GM03348 (cell line): ENCODE results near the gene ATP6V0D1.
A peak's percentile ranks its signal among the peaks of the same experiment; 100 is the strongest.

ENCODE experiments used
- DNase-seq: peaks from one replicate; pipeline ENCODE4 v3.0.0; 2012; ENCODE audit warnings: low spot score

Gene ATP6V0D1

DNA sequence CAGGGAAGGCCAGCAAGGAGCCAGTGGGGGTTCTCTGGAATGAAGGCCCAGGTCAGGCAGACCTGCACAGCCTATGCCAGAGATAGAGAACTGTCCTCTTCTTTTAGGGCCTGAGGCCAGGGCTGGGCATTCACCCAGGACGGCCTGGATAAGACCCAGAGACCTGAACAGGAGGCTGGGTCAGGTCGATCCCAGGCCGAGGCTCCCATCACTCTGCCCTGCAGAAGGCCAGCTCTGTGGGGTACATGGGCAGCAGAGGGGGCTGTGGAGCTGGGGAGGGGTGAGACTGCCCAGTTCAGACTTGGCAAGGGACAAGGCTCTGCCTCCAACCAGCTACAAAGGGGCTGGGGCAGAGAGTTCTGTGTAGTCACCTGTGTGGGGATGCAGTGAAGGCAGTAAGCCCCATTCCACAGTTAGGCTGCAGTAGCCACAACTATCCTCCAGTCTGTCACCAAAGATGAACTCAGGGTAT is 35.5 kb downstream of the ATP6V0D1 start:
- DNase-seq = no peak

DNA sequence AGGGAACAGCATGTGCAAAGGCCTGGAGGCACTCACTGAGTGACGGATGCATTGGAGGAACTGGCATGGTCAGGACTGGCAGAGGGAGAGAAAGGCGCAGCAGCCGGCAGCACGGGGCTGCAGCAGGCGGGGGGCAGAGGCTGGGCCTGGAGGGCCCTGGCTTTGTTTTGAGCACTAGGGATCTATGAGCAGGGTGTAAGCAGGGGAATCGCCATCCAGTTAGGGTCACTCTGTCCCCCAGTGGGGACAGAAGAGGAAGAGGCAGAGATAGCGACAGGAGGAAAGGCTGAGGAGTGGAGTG is 35.9 kb downstream of the ATP6V0D1 start:
- DNase-seq = no peak

- no peak for DNase-seq
Measured at GRCh38 chr16:67444259-67445125, 36.5 kb downstream of the ATP6V0D1 start.

- peak; percentile 88 for DNase-seq
Measured at GRCh38 chr16:67443265-67443664, 37.7 kb downstream of the ATP6V0D1 start.

- no peak for DNase-seq
Measured at GRCh38 chr16:67442581-67443255, 38.2 kb downstream of the ATP6V0D1 start.

GRCh38 chr16:67441907-67442306 is 39.0 kb downstream of the ATP6V0D1 start:
- no peak for DNase-seq

- no peak for DNase-seq
Measured at GRCh38 chr16:67441271-67441753, 39.6 kb downstream of the ATP6V0D1 start.

DNA sequence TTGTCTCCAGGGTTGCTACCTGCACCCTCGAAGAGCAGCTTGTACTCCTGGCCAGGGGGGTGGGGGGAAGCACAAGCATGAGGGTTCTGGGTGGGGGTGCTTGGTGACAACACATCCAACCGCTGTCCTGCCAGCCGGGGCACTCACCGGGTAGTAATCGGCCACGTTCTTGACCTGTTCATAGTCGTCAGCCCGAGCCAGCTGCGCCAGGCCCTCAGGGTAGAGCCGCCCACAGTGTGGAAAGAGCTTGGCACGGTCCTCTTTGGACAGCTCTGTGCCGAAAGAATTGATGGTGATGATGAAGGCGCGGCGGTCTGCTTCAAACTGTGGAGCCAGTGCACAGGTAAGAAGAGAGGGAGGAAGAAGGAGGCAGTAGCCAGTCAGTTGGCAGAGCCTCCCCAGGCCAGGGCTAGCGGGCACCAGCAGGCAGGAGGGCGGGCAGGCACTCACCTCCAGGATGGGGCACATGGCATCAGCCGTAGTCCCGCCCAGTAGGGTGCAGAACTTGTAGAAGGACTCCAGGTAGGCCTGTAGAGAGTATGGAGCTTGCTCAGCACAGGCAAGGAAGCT is 42.0 kb downstream of the ATP6V0D1 start:
- DNase-seq = no peak

GRCh38 chr16:67438098-67438791 is 42.7 kb downstream of the ATP6V0D1 start:
- no peak for DNase-seq

DNA sequence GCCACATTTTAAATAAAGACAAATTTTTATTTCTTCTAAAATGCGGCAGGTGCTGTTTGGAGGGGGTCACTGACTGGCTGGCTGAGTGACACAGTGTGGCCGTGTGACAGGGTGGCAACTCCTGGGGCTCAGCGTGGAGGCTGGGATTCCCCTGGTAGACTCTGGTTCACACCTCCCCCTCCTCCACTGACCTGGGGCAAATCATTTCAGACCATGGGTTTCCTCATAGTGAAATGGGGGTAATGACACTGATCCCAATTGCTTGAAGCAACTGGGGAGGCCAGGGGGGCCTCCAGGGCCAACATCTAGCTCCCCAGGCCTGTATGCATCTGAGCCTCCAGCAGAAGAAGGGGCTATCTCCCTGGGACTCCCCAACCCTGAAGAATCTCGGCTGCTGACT is 43.4 kb downstream of the ATP6V0D1 start:
- DNase-seq = no peak

DNA sequence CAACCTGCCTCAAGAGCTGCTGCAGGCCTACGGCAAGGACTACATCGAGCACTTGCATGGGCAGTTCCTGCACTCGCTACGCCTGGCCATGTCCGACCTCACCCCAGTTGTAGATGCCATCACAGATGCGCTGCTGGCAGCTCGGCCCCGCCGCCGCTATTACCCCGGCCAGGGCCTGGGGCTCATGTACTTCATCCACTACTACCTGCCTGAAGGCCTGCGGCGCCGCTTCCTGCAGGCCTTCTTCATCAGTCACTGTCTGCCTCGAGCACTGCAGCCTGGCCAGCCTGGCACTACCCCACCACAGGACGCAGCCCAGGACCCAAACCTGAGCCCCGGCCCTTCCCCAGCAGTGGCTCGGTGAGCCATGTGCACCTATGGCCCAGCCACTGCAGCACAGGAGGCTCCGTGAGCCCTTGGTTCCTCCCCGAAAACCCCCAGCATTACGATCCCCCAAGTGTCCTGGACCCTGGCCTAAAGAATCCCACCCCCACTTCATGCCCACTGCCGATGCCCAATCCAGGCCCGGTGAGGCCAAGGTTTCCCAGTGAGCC is 44.2 kb downstream of the ATP6V0D1 start:
- no peak for DNase-seq

- DNase-seq = no peak
Measured at GRCh38 chr16:67435758-67436164, 45.2 kb downstream of the ATP6V0D1 start.

- DNase-seq = no peak
Measured at GRCh38 chr16:67433131-67433719, 47.7 kb downstream of the ATP6V0D1 start.

DNA sequence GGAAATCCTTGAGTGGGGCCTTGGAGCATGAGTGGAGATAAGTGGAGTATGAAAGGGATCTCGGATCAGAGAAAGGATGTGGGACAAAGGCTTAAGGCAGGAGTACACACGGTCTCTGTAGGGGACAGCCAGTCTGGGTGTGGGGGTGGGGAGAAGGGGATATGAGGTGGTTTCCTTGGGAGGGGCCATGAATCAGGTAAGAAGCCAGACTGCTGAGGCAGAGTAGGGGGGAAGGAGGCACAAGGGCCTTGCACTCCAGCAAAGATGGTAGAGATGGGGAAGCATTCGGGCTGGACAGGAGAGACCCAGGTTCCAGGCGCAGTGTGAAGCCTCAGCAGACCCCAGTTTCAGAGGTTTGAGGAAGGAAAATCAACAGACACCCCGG is 48.5 kb downstream of the ATP6V0D1 start:
- no peak for DNase-seq

DNA sequence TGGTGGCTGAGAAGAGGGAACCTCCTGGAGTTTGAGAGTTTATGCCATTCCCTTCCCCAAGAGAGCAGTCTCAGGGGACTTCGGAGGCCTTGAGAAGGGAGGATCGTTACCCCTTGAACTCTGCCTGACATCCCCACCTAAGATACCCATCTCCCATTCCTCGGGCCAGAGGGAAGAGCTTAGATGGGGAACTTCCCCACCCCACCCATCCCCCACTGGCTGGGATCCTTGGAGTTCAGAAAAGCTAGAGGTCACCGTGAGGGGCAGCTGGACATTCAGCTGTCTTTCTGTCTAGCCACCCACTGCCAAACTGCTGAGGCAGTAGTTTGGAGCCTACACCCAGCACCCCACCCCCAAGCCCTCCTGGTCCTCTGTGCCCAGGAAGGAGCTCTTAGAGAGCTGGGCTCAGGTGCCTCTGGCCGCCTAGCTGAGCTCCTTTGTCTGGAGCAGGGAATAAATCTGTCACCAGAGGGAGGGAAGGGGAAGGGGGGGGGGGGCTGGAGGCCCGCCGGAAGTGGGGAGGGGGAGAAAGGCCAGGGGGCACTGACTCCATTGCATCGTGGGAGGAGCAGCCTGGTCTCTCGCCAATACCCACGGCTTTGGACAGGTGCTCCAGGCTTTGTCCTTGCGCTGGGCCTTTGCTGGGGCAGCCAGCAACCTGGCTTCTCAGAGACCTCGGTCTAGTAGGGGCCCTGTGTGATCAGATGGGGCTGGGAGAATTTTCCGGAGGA is 49.0 kb downstream of the ATP6V0D1 start:
- DNase-seq = no peak

GRCh38 chr16:67430977-67431774 is 49.8 kb downstream of the ATP6V0D1 start, which contains the start of gene HSD11B2:
HSD11B2 (plus strand) TSS chr16:67431121; CDS start chr16:67431249, 128 bp downstream.
- peak; percentile 83 for DNase-seq

- no peak for DNase-seq
Measured at GRCh38 chr16:67430504-67430976, 50.4 kb downstream of the ATP6V0D1 start.

DNA sequence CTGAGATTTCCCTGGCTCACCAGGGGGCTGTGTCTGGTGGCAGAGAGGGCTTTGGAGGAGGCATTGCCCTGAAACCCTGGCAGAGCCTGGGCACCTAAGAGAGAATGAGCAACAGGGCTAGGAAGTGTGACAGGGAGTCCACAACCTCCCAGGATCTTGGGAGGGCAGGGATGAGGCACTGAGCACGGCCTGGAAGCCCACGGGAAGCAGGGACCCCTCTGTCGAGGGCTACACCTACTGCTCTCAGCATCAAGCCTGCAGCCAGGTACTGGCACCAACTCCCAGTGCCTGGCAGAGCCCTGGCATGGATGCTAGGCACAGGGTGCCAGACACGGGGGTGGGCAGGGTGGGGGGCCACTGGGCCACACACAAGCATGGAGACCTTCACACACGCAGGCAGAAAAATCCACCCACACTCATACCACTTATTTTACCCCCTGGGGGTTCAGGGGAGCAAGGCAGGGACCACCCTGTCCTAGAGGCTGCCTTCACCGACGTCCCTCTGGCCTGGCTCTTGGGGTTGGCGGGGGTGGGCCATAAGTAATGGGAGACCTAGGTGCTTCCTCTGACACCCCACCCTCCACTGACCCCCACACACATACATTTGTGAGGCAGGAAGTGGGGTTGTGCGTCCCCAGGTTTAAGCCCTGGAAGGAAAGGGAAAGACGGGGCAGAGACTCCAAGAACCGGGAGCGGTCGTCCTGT is 51.0 kb downstream of the ATP6V0D1 start:
- no peak for DNase-seq
